IMR-90 (cell line): ENCODE measurements around the gene ATP2B2.

Source experiments
- CTCF ChIP-seq: conservative IDR thresholded peaks from 2 replicates; pipeline ENCODE4 v1.5.1; 2012; ENCODE audit warnings: mild to moderate bottlenecking, low read depth, low read length, improper control_type of control experiment
- MXI1 ChIP-seq: IDR thresholded peaks from 2 replicates; pipeline ENCODE4 v1.6.1; 2012; ENCODE audit warnings: low read depth, mild to moderate bottlenecking, low read length, moderate library complexity, borderline replicate concordance
- NFE2L2 ChIP-seq: fragments of 150-350 bp; IDR thresholded peaks from 2 replicates; pipeline ENCODE4 v1.6.1; 2016; ENCODE audit warnings: low read depth, mild to moderate bottlenecking, low read length
- POLR2A ChIP-seq: IDR thresholded peaks from 2 replicates; pipeline ENCODE4 v1.6.1; 2012; ENCODE audit warnings: mild to moderate bottlenecking, low read depth, low read length
- RAD21 ChIP-seq: IDR thresholded peaks from 2 replicates; pipeline ENCODE4 v1.6.1; 2012; ENCODE audit warnings: low read length, improper control_type of control experiment
- RFX5 ChIP-seq: IDR thresholded peaks from 2 replicates; pipeline ENCODE4 v1.8.0; 2012; ENCODE audit warnings: low read depth, mild to moderate bottlenecking, low read length, moderate library complexity
- SMC3 ChIP-seq: fragments of 150-350 bp; IDR thresholded peaks from 2 replicates; pipeline ENCODE4 v1.6.1; 2016; ENCODE audit warnings: low read depth, mild to moderate bottlenecking, antibody characterized with exemption, low read length, moderate library complexity
- USF2 ChIP-seq: fragments of 150-350 bp; IDR thresholded peaks from 2 replicates; pipeline ENCODE4 v1.6.1; 2017; ENCODE audit warnings: mild to moderate bottlenecking, antibody characterized with exemption, low read length, low read depth

- TF ChIP-seq CTCF (no peak), POLR2A (no peak), NFE2L2 (no peak), SMC3 (no peak), MXI1 (no peak), RFX5 (no peak), USF2 (no peak), RAD21 (no peak)
These were observed 172.7 kb downstream of the ATP2B2 start for GRCh38 chr3:10332481-10333348.
